Natural killer cell (primary cell): ENCODE measurements around the gene SSU72. TPM values are rescaled to one million over a fixed set of nuclear protein-coding genes. Genes with fewer than 3 reads are reported as not detected.

Experiments used
- ATAC-seq, 3 donors: fragments of 150-1000 bp in 2 of 3; fragments of 200-7000 bp in 1 of 3; cut with Tn5 transposase; 1 replicate in 1 of 3; 2 replicates in 2 of 3; pipeline ENCODE4 v1.10.0; 2021; ENCODE audit warnings: mild to moderate bottlenecking in 2 of 3, moderate library complexity in 2 of 3
- DNase-seq, 2 donors: peaks; one replicate each; pipeline versions ENCODE4 v3.0.0 to v3.0.0-alpha.2; 2013 to 2021; ENCODE audit warnings: mixed read lengths in 1 of 2
- H3K27ac ChIP-seq: one replicate; pipeline ENCODE4 v1.5.1; 2013; ENCODE audit warnings: mild to moderate bottlenecking, low read length
- H3K27me3 ChIP-seq: one replicate; pipeline ENCODE4 v1.6.1; 2013; ENCODE audit warnings: low read length; ENCODE audit not compliant: control insufficient read depth, insufficient read depth
- H3K36me3 ChIP-seq: one replicate; pipeline ENCODE4 v1.6.1; 2013; ENCODE audit warnings: low read length; ENCODE audit not compliant: control insufficient read depth, insufficient read depth
- H3K4me1 ChIP-seq: one replicate; pipeline ENCODE4 v1.6.1; 2013; ENCODE audit warnings: low read length; ENCODE audit not compliant: control insufficient read depth, insufficient read depth
- H3K4me3 ChIP-seq: one replicate; pipeline ENCODE4 v1.5.1; 2013; ENCODE audit warnings: low read length
- H3K9me3 ChIP-seq: one replicate; pipeline ENCODE4 v1.6.1; 2013; ENCODE audit warnings: low read length; ENCODE audit not compliant: control insufficient read depth, insufficient read depth
- H3K27ac Mint-ChIP-seq, 2 donors: one replicate each; pipeline ENCODE4 v1.8.0; 2022; ENCODE audit warnings: mild to moderate bottlenecking in 2 of 2, mixed read lengths in 2 of 2, moderate library complexity in 1 of 2
- H3K27me3 Mint-ChIP-seq, 2 donors: one replicate each; pipeline ENCODE4 v1.8.0; 2022; ENCODE audit warnings: low read depth in 2 of 2, mixed read lengths in 2 of 2
- H3K36me3 Mint-ChIP-seq: one replicate; pipeline ENCODE4 v1.8.0; 2022; ENCODE audit warnings: mixed read lengths
- H3K4me1 Mint-ChIP-seq, 2 donors: one replicate each; pipeline ENCODE4 v1.8.0; 2022; ENCODE audit warnings: mixed read lengths in 2 of 2
- H3K4me3 Mint-ChIP-seq: one replicate; pipeline ENCODE4 v1.8.0; 2022; ENCODE audit warnings: mild to moderate bottlenecking, moderate library complexity, mixed read lengths
- H3K9me3 Mint-ChIP-seq, 2 donors: one replicate each; pipeline ENCODE4 v1.8.0; 2022; ENCODE audit warnings: mixed read lengths in 2 of 2
- WGBS: methylation state at CpG from one replicate; pipeline ENCODE4 v1.1.7; 2013; ENCODE audit warnings: missing lambda C conversion rate; ENCODE audit not compliant: insufficient coverage; 5-methylcytosine and 5-hydroxymethylcytosine counted together
- intact Hi-C: fragments of 100-400 bp; cut with micrococcal nuclease; formaldehyde crosslinking; loops from one replicate; pipeline ENCODE4 v1.14.2; 2022
- total RNA-seq, 4 donors: library from RNA; stranded (reverse); fragments of 120-200 nt in 1 of 4; gene quantifications; one replicate each; pipeline versions ENCODE4 v1.2.3 to v1.2.4, GENCODE V29; 2013 to 2022
- TF ChIP-seq, protein P1 (sequence below): fragments of 200-600 bp; IDR thresholded peaks from one replicate; pipeline ENCODE4 v1.8.0; 2022; ENCODE audit warnings: antibody characterized with exemption

Gene SSU72
- total RNA-seq, 3 donors from 2014 or later (not counting 1 experiment from before 2014, with no cell fraction given): 87.5 to 107 (median 93.9) TPM

DNA sequence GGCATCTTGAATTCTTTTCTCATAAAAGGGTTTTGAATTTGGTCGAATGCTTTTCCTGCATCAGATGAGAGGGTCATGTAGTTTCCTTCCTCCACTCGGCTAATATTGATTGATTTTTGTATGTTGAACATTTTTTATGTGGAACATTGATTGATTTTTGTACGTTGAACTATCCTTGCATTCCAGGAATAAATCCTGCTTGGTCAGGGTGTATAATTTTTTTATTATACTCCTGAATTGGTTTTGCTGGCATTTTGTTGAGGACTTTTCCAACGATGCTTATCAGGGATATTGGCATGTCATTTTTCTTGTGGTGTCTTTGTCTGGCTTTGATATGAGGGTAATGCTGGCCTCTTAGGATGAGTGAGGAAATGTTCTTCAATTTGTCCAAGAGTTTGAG is 42.7 kb downstream of the SSU72 start:
- H3K36me3 Mint-ChIP-seq: no peaks in the 10 kb centered on the region
- H3K27me3 Mint-ChIP-seq: no peaks in the 10 kb centered on the region
- no peak overlapping the region for H3K27ac Mint-ChIP-seq
- ATAC-seq (no peak), DNase-seq (no peak)
- Histone ChIP-seq H3K27me3 (no peaks in the 10 kb centered on the region), H3K9me3 (peaks cover 6% of the 10 kb centered on the region), H3K36me3 (peaks cover 13% of the 10 kb centered on the region), H3K4me3 (no peak overlapping the region), H3K27ac (no peak overlapping the region), H3K4me1 (no peaks in the 10 kb centered on the region)
- H3K4me3 Mint-ChIP-seq: no peak overlapping the region
- intact Hi-C loops: no loop called here
- H3K9me3 Mint-ChIP-seq: no peaks in the 10 kb centered on the region
- TF ChIP-seq, protein P1, sequence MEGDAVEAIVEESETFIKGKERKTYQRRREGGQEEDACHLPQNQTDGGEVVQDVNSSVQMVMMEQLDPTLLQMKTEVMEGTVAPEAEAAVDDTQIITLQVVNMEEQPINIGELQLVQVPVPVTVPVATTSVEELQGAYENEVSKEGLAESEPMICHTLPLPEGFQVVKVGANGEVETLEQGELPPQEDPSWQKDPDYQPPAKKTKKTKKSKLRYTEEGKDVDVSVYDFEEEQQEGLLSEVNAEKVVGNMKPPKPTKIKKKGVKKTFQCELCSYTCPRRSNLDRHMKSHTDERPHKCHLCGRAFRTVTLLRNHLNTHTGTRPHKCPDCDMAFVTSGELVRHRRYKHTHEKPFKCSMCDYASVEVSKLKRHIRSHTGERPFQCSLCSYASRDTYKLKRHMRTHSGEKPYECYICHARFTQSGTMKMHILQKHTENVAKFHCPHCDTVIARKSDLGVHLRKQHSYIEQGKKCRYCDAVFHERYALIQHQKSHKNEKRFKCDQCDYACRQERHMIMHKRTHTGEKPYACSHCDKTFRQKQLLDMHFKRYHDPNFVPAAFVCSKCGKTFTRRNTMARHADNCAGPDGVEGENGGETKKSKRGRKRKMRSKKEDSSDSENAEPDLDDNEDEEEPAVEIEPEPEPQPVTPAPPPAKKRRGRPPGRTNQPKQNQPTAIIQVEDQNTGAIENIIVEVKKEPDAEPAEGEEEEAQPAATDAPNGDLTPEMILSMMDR: no peak
- 98% methylated on average over 4 of the region's 4 CpGs for WGBS
- no peaks in the 10 kb centered on the region for H3K4me1 Mint-ChIP-seq

GRCh38 chr1:1529936-1530335 is 44.7 kb downstream of the SSU72 start:
- WGBS: 95% methylated on average over 8 of the region's 8 CpGs
- Mint-ChIP-seq H3K27me3 (no peaks in the 10 kb centered on the region), H3K9me3 (no peaks in the 10 kb centered on the region), H3K36me3 (no peaks in the 10 kb centered on the region), H3K4me3 (no peak overlapping the region), H3K27ac (no peak overlapping the region), H3K4me1 (no peaks in the 10 kb centered on the region)
- no peaks in the 10 kb centered on the region for H3K27me3 ChIP-seq
- H3K9me3 ChIP-seq: peaks cover 6% of the 10 kb centered on the region
- no peak overlapping the region for H3K4me3 ChIP-seq
- ATAC-seq (no peak), DNase-seq (no peak)
- intact Hi-C loops: no loop called here
- H3K4me1 ChIP-seq: no peaks in the 10 kb centered on the region
- H3K27ac ChIP-seq: no peak overlapping the region
- H3K36me3 ChIP-seq: peaks cover 15% of the 10 kb centered on the region
- TF ChIP-seq, protein P1: no peak

GRCh38 chr1:1529321-1529720 is 45.3 kb downstream of the SSU72 start:
- ATAC-seq: no peak
- TF ChIP-seq, protein P1: no peak
- 98% methylated on average over 15 of the region's 18 CpGs for WGBS
- peaks cover 6% of the 10 kb centered on the region for H3K9me3 ChIP-seq
- no peaks in the 10 kb centered on the region for H3K4me1 Mint-ChIP-seq
- no peak overlapping the region for H3K4me3 ChIP-seq
- no peak overlapping the region for H3K4me3 Mint-ChIP-seq
- no peaks in the 10 kb centered on the region for H3K27me3 Mint-ChIP-seq
- no peak for DNase-seq
- H3K4me1 ChIP-seq: no peaks in the 10 kb centered on the region
- no peaks in the 10 kb centered on the region for H3K9me3 Mint-ChIP-seq
- H3K36me3 Mint-ChIP-seq: no peaks in the 10 kb centered on the region
- H3K27ac ChIP-seq: no peak overlapping the region
- H3K27me3 ChIP-seq: no peaks in the 10 kb centered on the region
- H3K27ac Mint-ChIP-seq: no peak overlapping the region
- intact Hi-C loops: no loop called here
- peaks cover 15% of the 10 kb centered on the region for H3K36me3 ChIP-seq
